ENCODE measurements around the gene CCNE1. TPM values are rescaled to one million over a fixed set of nuclear protein-coding genes. Genes with fewer than 3 reads are reported as not detected.
A peak's percentile ranks its signal among the peaks of the same experiment; 100 is the strongest.

The CCNE1 gene
- total RNA-seq (2021; fragmentation: NEBNext Ultra II Directional; extraction: Animal tissue kit (Norgen Biotek cat#: 25700)), result 1 to 10 TPM; 5.6 to 7.0 (median 6.5) TPM
- long read RNA-seq, transcript CCNE1-201 (12 exons, 2,043 nt), result major isoform, 6 of 11 reads
- long read RNA-seq, partial matches to known transcripts, result 1 of 11 reads
- long read RNA-seq, other reads (novel, unspliced or antisense), result 3 of 11 reads

DNA sequence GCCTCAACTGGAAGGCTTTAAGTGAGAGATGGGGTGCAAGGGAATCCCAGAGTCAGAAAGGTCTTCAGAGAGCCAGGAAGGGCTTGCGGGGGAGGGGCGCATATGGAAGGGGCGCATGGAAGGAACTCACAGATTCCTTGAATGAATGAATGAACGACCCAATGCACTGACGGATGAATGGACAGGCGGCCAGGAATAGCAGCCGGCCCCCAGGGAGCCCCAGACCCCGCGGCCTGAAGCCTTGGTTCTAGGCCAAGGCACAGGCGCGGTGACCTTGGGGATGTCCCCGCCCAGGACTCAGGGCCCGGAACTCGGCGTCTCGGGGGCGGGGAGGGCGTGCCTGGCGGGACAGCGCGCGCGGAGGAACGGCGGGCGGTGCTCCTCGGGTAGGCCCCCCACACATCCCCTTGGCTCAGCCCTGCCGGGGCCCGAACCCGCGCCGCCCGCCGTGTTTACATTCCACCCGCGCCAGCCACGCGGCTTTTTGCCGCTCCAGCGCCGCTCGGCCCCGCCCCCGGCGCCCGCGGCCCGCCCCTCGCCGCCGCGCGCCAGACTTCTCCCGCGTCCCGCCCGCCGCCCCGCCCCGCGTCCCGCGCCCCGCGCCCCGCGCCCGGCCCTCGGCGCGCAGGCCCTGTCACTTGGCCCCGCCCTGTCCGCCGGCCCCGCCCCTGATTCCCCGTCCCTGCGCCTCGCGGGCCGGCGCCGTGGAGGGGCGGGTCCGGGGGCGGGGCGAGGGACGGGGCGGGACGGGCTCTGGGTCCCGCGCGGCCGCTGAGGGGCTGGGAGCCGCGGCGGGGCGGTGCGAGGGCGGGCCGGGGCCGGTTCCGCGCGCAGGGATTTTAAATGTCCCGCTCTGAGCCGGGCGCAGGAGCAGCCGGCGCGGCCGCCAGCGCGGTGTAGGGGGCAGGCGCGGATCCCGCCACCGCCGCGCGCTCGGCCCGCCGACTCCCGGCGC is at the start of gene CCNE1:
Gene CCNE1, plus strand, starts transcription at position 867 of the 955 bp plus-strand sequence. CDS start 565 bp downstream, outside the sequence.
- Mint-ChIP-seq H3K4me3 (peak within 1 kb of the TSS; percentile 89), H3K27me3 (ENCODE audit: insufficient read depth) (peaks cover 2% of the 10 kb centered on the region; the same call in 1 of the 2 replicates), H3K4me1 (ENCODE audit: low read depth) (peaks cover 10% of the 10 kb centered on the region; the same call in 1 of the 2 replicates), H3K9me3 (no peaks in the 10 kb centered on the region), H3K36me3 (ENCODE audit: low read depth) (no peaks in the 10 kb centered on the region), H3K27ac (peak within 1 kb of the TSS; percentile 20; the same call in 1 of the 2 replicates)
- DNase-seq, result peak; percentile 66
- TF ChIP-seq, protein P1, sequence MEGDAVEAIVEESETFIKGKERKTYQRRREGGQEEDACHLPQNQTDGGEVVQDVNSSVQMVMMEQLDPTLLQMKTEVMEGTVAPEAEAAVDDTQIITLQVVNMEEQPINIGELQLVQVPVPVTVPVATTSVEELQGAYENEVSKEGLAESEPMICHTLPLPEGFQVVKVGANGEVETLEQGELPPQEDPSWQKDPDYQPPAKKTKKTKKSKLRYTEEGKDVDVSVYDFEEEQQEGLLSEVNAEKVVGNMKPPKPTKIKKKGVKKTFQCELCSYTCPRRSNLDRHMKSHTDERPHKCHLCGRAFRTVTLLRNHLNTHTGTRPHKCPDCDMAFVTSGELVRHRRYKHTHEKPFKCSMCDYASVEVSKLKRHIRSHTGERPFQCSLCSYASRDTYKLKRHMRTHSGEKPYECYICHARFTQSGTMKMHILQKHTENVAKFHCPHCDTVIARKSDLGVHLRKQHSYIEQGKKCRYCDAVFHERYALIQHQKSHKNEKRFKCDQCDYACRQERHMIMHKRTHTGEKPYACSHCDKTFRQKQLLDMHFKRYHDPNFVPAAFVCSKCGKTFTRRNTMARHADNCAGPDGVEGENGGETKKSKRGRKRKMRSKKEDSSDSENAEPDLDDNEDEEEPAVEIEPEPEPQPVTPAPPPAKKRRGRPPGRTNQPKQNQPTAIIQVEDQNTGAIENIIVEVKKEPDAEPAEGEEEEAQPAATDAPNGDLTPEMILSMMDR (IDR thresholded peaks at IDR 0.05), result no peak

DNA sequence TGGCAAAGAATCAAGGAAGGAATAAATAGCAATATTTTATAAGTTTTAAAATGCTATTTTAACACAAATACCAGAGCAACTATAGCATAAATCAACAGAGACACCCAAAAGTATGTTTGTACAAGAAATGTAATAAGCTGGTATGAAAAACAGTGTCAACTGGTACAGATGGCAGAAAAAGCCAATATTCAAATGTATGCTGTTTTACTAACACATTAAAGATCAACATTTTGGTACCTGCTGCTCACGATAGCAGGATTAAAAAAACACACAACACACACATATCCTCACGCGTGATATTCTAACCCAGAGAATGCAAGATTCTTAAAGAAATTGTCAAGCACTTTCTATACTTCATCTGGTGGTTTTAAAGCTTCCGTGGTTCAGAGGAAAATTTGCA is 48.6 kb upstream of the CCNE1 start:
- no peak overlapping the region for H3K4me3 Mint-ChIP-seq
- TF ChIP-seq, protein P1 (IDR thresholded peaks at IDR 0.05), result no peak
- no peaks in the 10 kb centered on the region for H3K9me3 Mint-ChIP-seq

DNA sequence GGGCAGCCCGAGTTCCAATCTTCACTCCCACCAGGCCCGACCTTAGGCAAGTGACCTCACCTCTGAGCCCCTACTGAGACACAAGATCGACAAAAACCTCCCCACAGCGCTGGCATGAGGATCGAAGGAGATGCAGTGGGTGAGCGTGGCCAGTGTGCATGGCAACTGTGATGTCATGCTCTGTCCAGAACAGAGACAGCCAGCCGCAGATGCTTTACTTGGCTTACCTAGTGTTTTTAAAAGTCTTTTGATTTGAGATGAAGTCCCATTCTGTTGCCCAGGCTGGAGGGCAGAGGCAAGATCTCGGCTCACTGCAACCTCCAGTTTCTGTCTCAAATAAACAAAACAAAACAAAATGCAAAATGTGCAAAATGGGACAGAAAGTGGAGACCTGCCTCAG is 47.4 kb upstream of the CCNE1 start:
- H3K36me3 Mint-ChIP-seq (ENCODE audit: low read depth), result no peaks in the 10 kb centered on the region
- no peaks in the 10 kb centered on the region for H3K9me3 Mint-ChIP-seq
- TF ChIP-seq, protein P1 (IDR thresholded peaks at IDR 0.05), result no peak
- DNase-seq, result no peak
- no peak overlapping the region for H3K27ac Mint-ChIP-seq
- no peaks in the 10 kb centered on the region for H3K4me1 Mint-ChIP-seq (ENCODE audit: low read depth)
- H3K27me3 Mint-ChIP-seq (ENCODE audit: insufficient read depth), result peaks cover 47% of the 10 kb centered on the region
- no peak overlapping the region for H3K4me3 Mint-ChIP-seq

More for the DNA sequence above, 48.6 kb upstream of the CCNE1 start:
- DNase-seq, result no peak
- peaks cover 43% of the 10 kb centered on the region for H3K27me3 Mint-ChIP-seq (ENCODE audit: insufficient read depth)
- H3K36me3 Mint-ChIP-seq (ENCODE audit: low read depth), result no peaks in the 10 kb centered on the region
- H3K4me1 Mint-ChIP-seq (ENCODE audit: low read depth), result no peaks in the 10 kb centered on the region
- no peak overlapping the region for H3K27ac Mint-ChIP-seq

DNA sequence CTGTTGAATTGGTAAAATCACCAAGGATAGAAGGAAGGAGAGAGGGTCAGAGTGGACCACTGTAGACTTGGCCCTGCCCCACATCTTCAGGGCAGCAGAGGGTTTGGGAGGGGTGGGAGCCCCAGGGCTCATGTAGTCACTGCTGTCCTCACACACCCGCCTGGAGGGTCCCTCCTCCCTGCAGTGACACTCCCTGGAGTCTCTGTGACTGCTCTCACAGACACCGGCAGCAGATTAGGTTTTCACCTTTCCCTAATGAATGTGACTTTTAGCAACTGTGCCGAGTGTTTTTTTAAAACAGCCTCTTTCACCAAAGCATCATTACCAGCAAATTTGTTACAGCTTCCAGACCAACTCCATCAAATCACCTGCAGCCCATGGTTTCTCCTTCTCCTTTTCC is 45.7 kb upstream of the CCNE1 start:
- H3K9me3 Mint-ChIP-seq, result no peaks in the 10 kb centered on the region
- TF ChIP-seq, protein P1 (IDR thresholded peaks at IDR 0.05), result no peak
- no peaks in the 10 kb centered on the region for H3K36me3 Mint-ChIP-seq (ENCODE audit: low read depth)
- no peak for DNase-seq
- H3K27ac Mint-ChIP-seq, result no peak overlapping the region
- H3K4me3 Mint-ChIP-seq, result no peak overlapping the region
- peaks cover 47% of the 10 kb centered on the region for H3K27me3 Mint-ChIP-seq (ENCODE audit: insufficient read depth)
- no peaks in the 10 kb centered on the region for H3K4me1 Mint-ChIP-seq (ENCODE audit: low read depth)

DNA sequence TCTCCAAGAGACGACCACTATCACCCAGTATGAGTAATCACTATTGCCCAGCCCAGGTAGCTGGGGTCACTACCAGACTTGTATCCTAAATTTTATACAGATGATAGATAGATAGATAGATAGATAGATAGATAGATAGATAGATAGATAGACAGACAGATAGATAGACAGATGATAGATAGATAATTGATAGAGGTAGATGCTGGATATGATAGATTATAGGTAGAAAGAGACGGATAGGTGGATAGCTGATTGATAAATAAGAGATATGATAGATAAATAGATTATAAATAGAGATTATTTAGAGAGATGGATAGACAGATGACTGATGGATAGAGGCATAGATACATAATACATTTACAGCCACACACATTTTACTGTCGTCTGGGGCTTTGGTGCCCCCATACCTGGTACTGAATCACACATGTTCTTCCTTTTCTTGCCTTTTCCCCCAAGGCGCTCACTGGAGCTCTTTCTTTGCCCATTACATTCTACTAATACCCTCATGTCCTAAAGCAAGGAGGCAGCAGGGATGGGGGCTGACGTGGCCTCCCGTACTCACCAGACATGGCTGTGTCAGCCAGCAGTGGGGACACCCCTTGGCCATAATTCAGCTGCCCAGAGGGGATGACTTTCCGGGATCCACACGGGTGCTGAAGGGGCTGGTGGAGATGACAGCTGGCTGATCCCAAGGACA is 44.6 kb upstream of the CCNE1 start:
- no peaks in the 10 kb centered on the region for H3K4me1 Mint-ChIP-seq (ENCODE audit: low read depth)
- H3K36me3 Mint-ChIP-seq (ENCODE audit: low read depth), result no peaks in the 10 kb centered on the region
- H3K27ac Mint-ChIP-seq, result no peak overlapping the region
- H3K4me3 Mint-ChIP-seq, result no peak overlapping the region
- no peak for DNase-seq
- peaks cover 53% of the 10 kb centered on the region for H3K27me3 Mint-ChIP-seq (ENCODE audit: insufficient read depth)
- TF ChIP-seq, protein P1 (IDR thresholded peaks at IDR 0.05), result no peak
- no peaks in the 10 kb centered on the region for H3K9me3 Mint-ChIP-seq
